Hair follicular keratinocyte (primary cell): ENCODE measurements around the gene DDX23. TPM values are rescaled to one million over a fixed set of nuclear protein-coding genes. Genes with fewer than 3 reads are reported as not detected.

Experiments used
- total RNA-seq: library from RNA; depleted of rRNA; stranded (reverse); fragments of >200 nt; gene quantifications from 2 replicates; pipeline ENCODE4 v1.2.3, GENCODE V29; 2015

Gene DDX23
- total RNA-seq = 41.8 and 56.9 TPM in 2 replicates

DNA sequence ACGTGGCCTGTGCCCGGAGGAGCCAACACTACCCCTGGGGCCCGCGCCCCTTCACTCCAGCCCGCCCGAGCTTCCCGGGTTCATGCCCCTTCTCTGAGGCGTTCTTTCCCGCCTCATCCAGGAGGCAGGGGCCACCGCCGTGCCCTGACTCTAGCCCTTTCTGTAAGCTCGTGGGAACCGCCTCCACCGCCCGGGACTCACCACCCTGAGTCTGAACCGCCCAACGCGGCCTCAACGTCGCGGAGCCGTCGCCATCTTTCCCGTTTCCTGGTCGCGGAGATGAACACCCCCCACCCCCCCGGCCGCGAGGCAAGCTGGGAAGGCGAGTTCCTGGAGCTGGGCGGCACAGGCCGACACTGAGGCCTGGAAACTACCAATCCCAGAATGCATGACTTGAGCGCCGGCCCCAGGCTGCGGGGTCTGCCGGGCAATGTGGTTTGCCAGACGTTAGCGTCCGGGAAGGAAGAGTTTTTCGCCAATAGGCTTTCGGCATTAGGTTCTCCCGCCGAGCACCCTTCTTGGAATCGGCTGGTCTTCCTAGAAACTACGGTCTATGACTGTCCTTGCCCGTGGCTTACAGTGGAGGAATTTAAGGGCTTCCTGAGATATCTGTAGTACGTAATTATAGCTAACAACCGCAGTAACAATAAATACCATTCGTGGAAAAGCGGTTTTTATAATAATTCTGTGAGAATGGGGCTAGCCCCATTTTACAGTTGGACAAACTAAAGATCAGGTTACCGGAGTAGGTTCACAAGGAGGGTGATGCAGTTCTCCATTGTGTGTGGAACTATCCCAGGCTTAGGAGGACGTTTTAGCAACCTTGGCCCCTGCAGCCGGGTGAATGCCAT lies at the start of gene DDX23:
Gene DDX23, minus strand, starts transcription at position 281 of the 851 bp plus-strand sequence. CDS start 6,381 bp downstream, outside the sequence.

DNA sequence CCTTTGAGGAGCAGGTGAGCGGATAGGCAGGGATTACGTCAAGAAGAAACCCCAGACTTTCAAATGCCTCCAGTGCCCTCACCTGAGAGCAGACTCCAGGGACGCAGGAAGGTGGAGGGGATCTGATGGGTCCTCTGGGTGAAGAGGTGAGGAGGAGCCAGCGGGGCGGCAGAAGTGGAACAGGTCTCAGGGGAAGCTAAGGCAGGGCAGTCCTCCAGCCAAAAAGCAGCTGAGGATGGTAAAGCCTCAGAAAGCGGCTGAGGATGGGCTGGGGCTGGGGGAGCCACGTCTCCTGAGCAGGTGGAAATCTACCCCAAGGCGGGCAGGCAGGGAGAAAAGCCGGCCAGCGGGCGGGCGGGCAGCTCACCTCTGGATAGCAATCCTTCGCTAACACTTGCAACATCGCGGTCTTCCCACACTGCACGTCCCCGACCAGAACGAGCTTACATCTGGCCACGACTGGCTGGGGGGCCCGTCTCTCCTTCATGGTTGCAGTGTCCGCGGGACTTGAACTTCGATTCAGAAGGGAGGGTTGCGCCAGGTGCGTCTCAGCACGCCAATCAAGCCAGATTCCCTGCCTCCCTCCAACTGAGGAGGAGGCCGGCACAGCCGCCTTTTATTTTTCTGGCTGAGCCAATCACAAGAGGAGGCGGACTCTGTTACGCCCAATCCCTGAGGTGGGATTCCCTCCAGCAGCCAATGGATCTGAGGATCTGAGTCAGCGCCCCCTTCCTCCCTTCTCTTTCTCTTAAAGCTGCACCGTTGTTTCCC lies 13.5 kb upstream of the DDX23 start, which contains the start of gene RND1:
Gene RND1, minus strand, starts transcription at position 590 of the 771 bp plus-strand sequence. Its CDS starts 103 bp downstream, at position 487.

DNA sequence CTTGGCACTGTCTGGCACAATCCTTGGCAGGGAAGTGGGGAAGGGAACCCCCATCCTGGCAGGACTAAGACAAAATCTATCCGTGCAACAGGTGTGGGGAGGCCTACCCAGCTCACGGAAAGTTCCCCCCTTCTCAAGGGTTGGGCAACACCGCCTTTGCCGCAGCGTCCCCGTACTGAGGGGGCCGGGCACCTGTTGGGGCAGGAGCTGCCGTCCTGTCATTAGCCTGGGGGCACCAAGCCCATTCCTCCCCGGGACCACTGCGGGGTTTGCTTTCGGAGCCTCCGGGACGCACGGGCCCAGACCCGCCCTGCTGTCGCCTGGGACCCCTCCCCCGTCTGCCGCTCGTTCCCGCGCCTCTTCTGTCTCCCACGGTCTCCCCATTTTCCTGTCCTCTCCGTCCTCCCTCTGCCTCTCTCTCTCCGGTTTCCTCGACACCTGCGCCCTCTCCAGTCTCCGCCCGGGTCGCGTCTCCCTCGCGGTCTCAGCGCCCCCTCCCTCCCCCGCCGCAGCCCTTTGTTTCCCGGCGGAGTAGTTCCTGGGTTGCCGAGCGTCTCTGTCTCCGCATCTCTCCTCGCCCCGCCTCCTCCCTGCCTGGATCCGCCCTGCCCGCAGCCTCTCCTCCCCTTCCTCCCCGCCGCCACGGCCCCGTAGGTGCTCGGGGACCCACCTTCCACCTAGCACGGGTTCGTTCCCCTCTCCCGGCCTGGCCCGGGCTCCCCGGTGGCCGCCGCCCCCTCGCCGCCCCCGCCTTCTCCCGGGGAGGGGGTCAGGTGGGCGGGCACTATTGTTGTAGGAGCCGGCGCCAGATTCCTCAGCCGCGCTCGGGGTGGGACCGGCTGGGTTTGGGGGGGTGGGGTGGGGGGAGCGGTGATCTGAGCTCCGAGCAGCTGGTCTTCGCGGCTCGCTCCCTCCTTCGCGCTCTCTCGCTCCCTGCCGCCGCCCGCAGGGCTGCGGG lies 33.8 kb downstream of the DDX23 start, which contains the start of gene CACNB3:
Gene CACNB3, plus strand, starts transcription at position 624 of the 958 bp plus-strand sequence. CDS start 434 bp downstream, outside the sequence.

DNA sequence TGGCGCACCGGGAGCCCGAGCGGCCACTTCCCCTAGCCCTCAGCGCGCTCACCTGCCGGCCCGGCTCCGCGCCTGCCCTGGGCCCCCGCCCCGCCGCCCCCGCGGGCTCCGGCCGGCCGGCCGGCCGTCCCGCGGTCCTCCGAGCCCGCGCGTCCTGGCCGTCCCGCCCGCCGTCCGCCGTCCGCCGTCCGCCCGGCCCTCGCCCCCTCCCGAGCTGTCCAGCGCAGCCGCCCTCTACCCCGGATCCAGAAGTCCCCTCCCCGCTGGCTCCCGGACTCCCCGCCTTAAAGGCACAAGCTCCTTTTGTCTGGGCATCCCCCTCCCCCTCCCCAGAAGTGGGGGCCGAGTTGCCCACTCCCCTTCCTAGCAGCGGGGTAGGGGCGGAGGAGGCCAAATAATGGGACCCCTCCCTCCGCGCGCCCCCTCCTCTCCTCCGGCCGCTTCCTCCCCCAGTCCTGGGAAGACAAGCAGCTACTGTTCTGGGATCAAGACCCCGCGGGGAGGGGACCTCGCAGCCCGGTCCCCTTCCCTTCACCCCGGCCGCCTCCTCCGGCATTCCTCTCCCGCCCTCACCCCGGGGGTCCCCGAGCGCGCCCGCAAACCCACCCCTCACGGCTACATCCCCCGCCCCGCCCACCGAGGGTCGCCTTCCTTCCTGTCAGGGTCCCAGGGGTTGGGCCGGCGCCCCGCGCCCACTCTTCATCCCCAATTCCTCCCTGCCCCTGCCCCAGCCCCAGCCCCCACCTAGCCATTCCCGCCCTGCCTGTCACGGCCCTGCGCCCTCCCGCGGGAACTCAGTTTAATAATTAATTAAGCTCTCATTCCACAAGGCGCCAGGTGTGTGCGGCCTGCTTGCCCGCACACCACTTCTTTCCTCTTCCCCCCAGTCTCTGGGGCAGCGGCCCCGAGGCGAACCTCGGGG lies 62.8 kb downstream of the DDX23 start, which contains the start of gene ADCY6:
Gene ADCY6, minus strand, starts transcription at position 236 of the 922 bp plus-strand sequence. CDS start 5,655 bp downstream, outside the sequence.

Other genes with a start within 250 kb of the DDX23 start
- gene KANSL2, start 169.9 kb downstream of the DDX23 start, total RNA-seq = 52.6 and 71.8 TPM in 2 replicates
- 14.0 and 20.3 TPM in 2 replicates for gene CCNT1, start 135.5 kb downstream of the DDX23 start, total RNA-seq
- gene ADCY6, start 63.1 kb downstream of the DDX23 start, total RNA-seq = 5.7 and 11.2 TPM in 2 replicates
- 10.6 and 10.9 TPM in 2 replicates for gene CACNB3, start 33.7 kb downstream of the DDX23 start, total RNA-seq
- 0.16 TPM in 1 of 2 replicates, not detected in the other for gene RND1, start 13.7 kb upstream of the DDX23 start, total RNA-seq
- 47.0 and 51.9 TPM in 2 replicates for gene FKBP11, start 73.3 kb upstream of the DDX23 start, total RNA-seq
- 83.3 and 95.3 TPM in 2 replicates for gene ARF3, start 105.3 kb upstream of the DDX23 start, total RNA-seq
- gene WNT10B, start 119.6 kb upstream of the DDX23 start, total RNA-seq = 0.08 TPM in 2 replicates
- gene WNT1, start 126.2 kb upstream of the DDX23 start, total RNA-seq = not detected in 2 replicates
- 0.19 and 0.23 TPM in 2 replicates for gene DDN, start 147.2 kb upstream of the DDX23 start, total RNA-seq
- 79.3 and 94.0 TPM in 2 replicates for gene PRKAG1, start 166.6 kb upstream of the DDX23 start, total RNA-seq
- gene KMT2D, start 208.6 kb upstream of the DDX23 start, total RNA-seq = 18.2 and 18.6 TPM in 2 replicates
- gene RHEBL1, start 217.8 kb upstream of the DDX23 start, total RNA-seq = 2.1 and 3.9 TPM in 2 replicates
- not detected in 2 replicates for gene DHH, start 242.6 kb upstream of the DDX23 start, total RNA-seq